CD8-positive, alpha-beta memory T cell (primary cell): Measurements from ENCODE around the gene CAPN13. TPM values are rescaled to one million over a fixed set of nuclear protein-coding genes. Genes with fewer than 3 reads are reported as not detected.

Experiments
- CTCF ChIA-PET: fragments of 350-600 bp; sonication (Branson Sonifier 250); formaldehyde crosslinking; loops from one replicate; lab custom pipeline; 2021; ENCODE audit warnings: antibody characterized with exemption; lab: Charles Lee
- POLR2A ChIA-PET: fragments of 350-600 bp; sonication (Branson Sonifier 250); formaldehyde crosslinking; loops from one replicate; lab custom pipeline; 2021; ENCODE audit warnings: antibody characterized with exemption; lab: Charles Lee
- DNase-seq, 5 donors: peaks; one replicate each; pipeline versions ENCODE4 v3.0.0 to v3.0.0-alpha.2; 2020 to 2022; ENCODE audit warnings: mixed read lengths in 1 of 5
- H3K27ac ChIP-seq: one replicate; pipeline ENCODE4 v1.7.0; 2013; ENCODE audit warnings: low read depth, mild to moderate bottlenecking, low read length, moderate library complexity
- H3K27me3 ChIP-seq: 2 replicates; pipeline ENCODE4 v1.7.0; 2013; ENCODE audit warnings: low read length, mild to moderate bottlenecking; ENCODE audit not compliant: insufficient read depth, poor library complexity, severe bottlenecking
- H3K36me3 ChIP-seq: 2 replicates; pipeline ENCODE4 v1.7.0; 2013; ENCODE audit warnings: mild to moderate bottlenecking, low read length, moderate library complexity; ENCODE audit not compliant: insufficient read depth
- H3K4me1 ChIP-seq: 2 replicates; pipeline ENCODE4 v1.7.0; 2013; ENCODE audit warnings: mild to moderate bottlenecking, low read length, moderate library complexity; ENCODE audit not compliant: insufficient read depth
- H3K4me3 ChIP-seq: 2 replicates; pipeline ENCODE4 v1.7.0; 2013; ENCODE audit warnings: mild to moderate bottlenecking, low read length
- H3K9me3 ChIP-seq: 2 replicates; pipeline ENCODE4 v1.7.0; 2013; ENCODE audit warnings: mild to moderate bottlenecking, low read length
- H3K27ac Mint-ChIP-seq, 8 donors: one replicate each; pipeline ENCODE4 v1.8.0; 2020 to 2021; ENCODE audit warnings: mixed read lengths in 8 of 8, mild to moderate bottlenecking in 6 of 8, inconsistent platforms in 3 of 8, moderate library complexity in 3 of 8
- H3K27me3 Mint-ChIP-seq, 2 donors: one replicate each; pipeline ENCODE4 v1.8.0; 2020 to 2021; ENCODE audit warnings: mixed read lengths in 2 of 2, mild to moderate bottlenecking in 1 of 2, moderate library complexity in 1 of 2
- H3K36me3 Mint-ChIP-seq, 3 donors: one replicate each; pipeline ENCODE4 v1.8.0; 2020 to 2021; ENCODE audit warnings: mixed read lengths in 3 of 3, inconsistent platforms in 1 of 3, mild to moderate bottlenecking in 1 of 3
- H3K4me1 Mint-ChIP-seq, 3 donors: one replicate each; pipeline ENCODE4 v1.8.0; 2020 to 2021; ENCODE audit warnings: mixed read lengths in 3 of 3, inconsistent platforms in 1 of 3, mild to moderate bottlenecking in 1 of 3
- H3K4me3 Mint-ChIP-seq, 7 donors: one replicate each; pipeline ENCODE4 v1.8.0; 2020 to 2021; ENCODE audit warnings: mixed read lengths in 7 of 7, mild to moderate bottlenecking in 6 of 7, moderate library complexity in 4 of 7, inconsistent platforms in 2 of 7
- H3K9me3 Mint-ChIP-seq, 5 donors: one replicate each; pipeline ENCODE4 v1.8.0; 2020 to 2022; ENCODE audit warnings: mixed read lengths in 5 of 5, mild to moderate bottlenecking in 3 of 5, moderate library complexity in 2 of 5, inconsistent platforms in 1 of 5
- polyA plus RNA-seq: library from polyadenylated mRNA; unstranded; fragments of 300-500 nt; fragmentation: Illumina TruSeq; gene quantifications from one replicate; pipeline ENCODE4 v1.2.3, GENCODE V29; 2021
- total RNA-seq, 2 experiments: library from RNA; stranded (reverse); gene quantifications; one replicate each; pipeline ENCODE4 v1.2.3, GENCODE V29; 2021

CAPN13 gene
- total and polyA plus RNA-seq, 3 experiments from 2014 or later, result not detected

GRCh38 chr2:30675758-30676157, 131.5 kb downstream of the CAPN13 start:
- no peak overlapping the region for H3K27ac Mint-ChIP-seq
- no peak overlapping the region for H3K4me3 Mint-ChIP-seq
- Histone ChIP-seq H3K9me3 (no peaks in the 10 kb centered on the region), H3K27ac (no peak overlapping the region), H3K4me1 (no peaks in the 10 kb centered on the region), H3K27me3 (no peaks in the 10 kb centered on the region), H3K36me3 (no peaks in the 10 kb centered on the region), H3K4me3 (no peak overlapping the region)
- H3K4me1 Mint-ChIP-seq, result no peaks in the 10 kb centered on the region
- ChIA-PET POLR2A (no interaction called here), CTCF (no interaction called here)
- no peak for DNase-seq
- H3K36me3 Mint-ChIP-seq, result peaks cover 0 to under 1% (median 0%) of the 10 kb centered on the region in 3 donors
- H3K27me3 Mint-ChIP-seq, result peaks cover 2 to 29% of the 10 kb centered on the region in 2 donors
- H3K9me3 Mint-ChIP-seq, result peaks cover 0 to 3% (median 0%) of the 10 kb centered on the region in 5 donors

GRCh38 chr2:30673127-30673526, 134.1 kb downstream of the CAPN13 start:
- CTCF ChIA-PET, result no interaction called here
- Histone ChIP-seq H3K27ac (no peak overlapping the region), H3K27me3 (no peaks in the 10 kb centered on the region), H3K36me3 (no peaks in the 10 kb centered on the region), H3K9me3 (peaks cover 6% of the 10 kb centered on the region), H3K4me1 (no peaks in the 10 kb centered on the region), H3K4me3 (no peak overlapping the region)
- DNase-seq, result no peak
- Mint-ChIP-seq H3K36me3 (peaks cover 1 to 19% (median 3%) of the 10 kb centered on the region in 3 donors), H3K9me3 (peaks cover 11 to 22% (median 14%) of the 10 kb centered on the region in 5 donors), H3K4me1 (no peaks in the 10 kb centered on the region), H3K4me3 (no peak overlapping the region), H3K27me3 (peaks cover 3 to 40% of the 10 kb centered on the region in 2 donors), H3K27ac (no peak overlapping the region)
- POLR2A ChIA-PET, result no interaction called here
